Keratinocyte (primary cell): ENCODE data around the gene MAML2.

Experiments
- CTCF ChIP-seq, 3 experiments: IDR thresholded peaks in 1 of 3; conservative IDR thresholded peaks in 1 of 3; optimal IDR thresholded peaks in 1 of 3; 2 replicates in 2 of 3; 3 replicates in 1 of 3; pipeline versions ENCODE3 to v1.5.1; 2011; ENCODE audit warnings: low read length in 3 of 3, mild to moderate bottlenecking in 3 of 3, moderate library complexity in 2 of 3, control low read depth in 1 of 3, inconsistent platforms in 1 of 3; ENCODE audit not compliant: insufficient read depth in 2 of 3; ENCODE audit errors: extremely low read depth in 1 of 3
- EZH2 ChIP-seq: IDR thresholded peaks from one replicate; pipeline ENCODE4 v1.6.1; 2012; ENCODE audit warnings: inconsistent platforms, mild to moderate bottlenecking, low read length, moderate library complexity

- no peak for TF ChIP-seq CTCF (optimal IDR thresholded peaks at IDR 0.05 in 1 of 3, IDR thresholded peaks at IDR 0.05 in 1 of 3, conservative IDR thresholded peaks at IDR 0.05 in 1 of 3; ENCODE audit: extremely low read depth in 1 of 3, insufficient read depth in 2 of 3, low read length in 3 of 3)
- TF ChIP-seq EZH2, result no peak
Measured at GRCh38 chr11:96275801-96276594, 67.0 kb downstream of the MAML2 start.
